CD4-positive, alpha-beta T cell (primary cell): ENCODE data around the gene RPS15. TPM values are rescaled to one million over a fixed set of nuclear protein-coding genes. Genes with fewer than 3 reads are reported as not detected.
A peak's percentile ranks its signal among the peaks of the same experiment; 100 is the strongest.

ENCODE experiments used
- ATAC-seq: fragments of 200-7000 bp; cut with Tn5 transposase; one replicate; pipeline ENCODE4 v1.10.0; 2022; ENCODE audit warnings: mild to moderate bottlenecking; ENCODE audit not compliant: poor library complexity
- CTCF ChIA-PET: fragments of 350-600 bp; sonication (Branson Sonifier 250); formaldehyde crosslinking; loops from one replicate; lab custom pipeline; 2021; ENCODE audit warnings: antibody characterized with exemption, inconsistent platforms; lab: Charles Lee
- POLR2A ChIA-PET: fragments of 350-600 bp; sonication (Branson Sonifier 250); formaldehyde crosslinking; loops from one replicate; lab custom pipeline; 2021; ENCODE audit warnings: antibody characterized with exemption, inconsistent platforms; lab: Charles Lee
- DNase-seq, 14 experiments: peaks; one replicate each; pipeline ENCODE4 v3.0.0-alpha.2; 2013 to 2020; ENCODE audit warnings: mixed read lengths in 2 of 14
- H3K27ac ChIP-seq, 2 donors: one replicate each; pipeline versions ENCODE4 v1.5.1 to v1.7.0; 2013; ENCODE audit warnings: low read length in 2 of 2, low read depth in 1 of 2, mild to moderate bottlenecking in 1 of 2
- H3K27me3 ChIP-seq, 2 experiments: 1 replicate in 1 of 2; 2 replicates in 1 of 2; pipeline versions ENCODE4 v1.6.1 to v1.7.0; 2013; ENCODE audit warnings: low read length in 2 of 2, control low read depth in 1 of 2, mild to moderate bottlenecking in 1 of 2, moderate library complexity in 1 of 2; ENCODE audit not compliant: insufficient read depth in 2 of 2, control insufficient read depth in 1 of 2
- H3K36me3 ChIP-seq: one replicate; pipeline ENCODE4 v1.6.1; 2013; ENCODE audit warnings: low read length, control low read depth; ENCODE audit not compliant: insufficient read depth
- H3K4me1 ChIP-seq: one replicate; pipeline ENCODE4 v1.6.1; 2013; ENCODE audit warnings: low read length, control low read depth; ENCODE audit not compliant: insufficient read depth
- H3K4me3 ChIP-seq: one replicate; pipeline ENCODE4 v1.5.1; 2013; ENCODE audit warnings: mild to moderate bottlenecking, low read length, moderate library complexity
- H3K9me3 ChIP-seq, 2 experiments: 1 replicate in 1 of 2; 2 replicates in 1 of 2; pipeline versions ENCODE4 v1.6.1 to v1.7.0; 2013; ENCODE audit warnings: low read length in 2 of 2, mild to moderate bottlenecking in 2 of 2, control low read depth in 1 of 2, moderate library complexity in 1 of 2; ENCODE audit not compliant: control insufficient read depth in 1 of 2, insufficient read depth in 1 of 2
- H3K27ac Mint-ChIP-seq: one replicate; pipeline ENCODE4 v1.8.0; 2020; ENCODE audit warnings: mixed read lengths
- H3K27me3 Mint-ChIP-seq: one replicate; pipeline ENCODE4 v1.8.0; 2021; ENCODE audit warnings: mixed read lengths
- H3K36me3 Mint-ChIP-seq: one replicate; pipeline ENCODE4 v1.8.0; 2021; ENCODE audit warnings: low read depth, mixed read lengths
- H3K4me1 Mint-ChIP-seq: one replicate; pipeline ENCODE4 v1.8.0; 2021; ENCODE audit warnings: low read depth, mixed read lengths
- H3K4me3 Mint-ChIP-seq: one replicate; pipeline ENCODE4 v1.8.0; 2020; ENCODE audit warnings: mild to moderate bottlenecking, mixed read lengths
- H3K9me3 Mint-ChIP-seq: one replicate; pipeline ENCODE4 v1.8.0; 2020; ENCODE audit warnings: mixed read lengths
- CTCF ChIP-seq: fragments of 200-600 bp; IDR thresholded peaks from one replicate; pipeline ENCODE4 v1.8.0; 2022; ENCODE audit warnings: antibody characterized with exemption, mild to moderate bottlenecking
- intact Hi-C, 2 experiments: fragments of 100-400 bp; cut with DNase I in 1 of 2; cut with micrococcal nuclease in 1 of 2; formaldehyde crosslinking; loops; one replicate each; pipeline versions ENCODE4 v1.15.1 to v1.9.0; 2023 to 2025; cut with DNase I, micrococcal nuclease
- total RNA-seq, 174 experiments: library from RNA in 2 of 174; stranded (reverse) in 2 of 174; gene quantifications; one replicate each; pipeline ENCODE4 v1.2.3 and lab custom pipeline; 2021 to 2026

The RPS15 gene
- total RNA-seq, 2 experiments from 2014 or later, result 2,193 to 2,200 TPM

DNA sequence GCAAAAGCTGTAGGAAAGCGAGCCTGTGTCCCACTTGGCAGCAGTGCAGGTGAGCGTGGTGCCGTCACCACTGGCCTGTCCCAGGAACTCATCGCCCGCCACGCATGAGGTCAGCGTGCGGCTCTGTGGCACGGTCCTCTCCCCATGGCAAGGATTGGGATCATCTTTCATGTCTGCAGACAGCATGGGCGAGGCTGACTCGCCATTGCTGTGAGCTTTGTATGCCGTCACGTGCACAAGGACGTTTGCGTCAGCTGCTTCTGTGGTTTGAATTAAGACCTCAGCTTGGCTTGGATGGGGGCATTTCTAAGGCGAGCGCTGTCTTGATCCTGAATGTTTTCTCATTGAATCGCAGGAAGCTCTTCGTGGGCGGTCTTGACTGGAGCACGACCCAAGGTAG, 21.1 kb upstream of the RPS15 start:
- ATAC-seq (no peak), DNase-seq (no peak)
- Histone ChIP-seq H3K27ac (no peak overlapping the region), H3K4me1 (peaks cover 56% of the 10 kb centered on the region), H3K27me3 (no peaks in the 10 kb centered on the region), H3K4me3 (no peak overlapping the region), H3K36me3 (peaks cover 72% of the 10 kb centered on the region), H3K9me3 (no peaks in the 10 kb centered on the region)
- Mint-ChIP-seq H3K27ac (peak overlapping the region; percentile 42), H3K27me3 (no peaks in the 10 kb centered on the region), H3K9me3 (no peaks in the 10 kb centered on the region), H3K4me1 (peaks cover 38% of the 10 kb centered on the region), H3K4me3 (no peak overlapping the region), H3K36me3 (peaks cover 64% of the 10 kb centered on the region)
- ChIA-PET CTCF (no interaction called here), POLR2A (no interaction called here)
- TF ChIP-seq CTCF, result no peak
- intact Hi-C loops, result no loop called here

- intact Hi-C loops, result no loop called here
- TF ChIP-seq CTCF, result no peak
- Histone ChIP-seq H3K27me3 (no peaks in the 10 kb centered on the region), H3K4me1 (peaks cover 49% of the 10 kb centered on the region), H3K9me3 (no peaks in the 10 kb centered on the region), H3K27ac (no peak overlapping the region), H3K36me3 (peaks cover 72% of the 10 kb centered on the region), H3K4me3 (no peak overlapping the region)
- H3K27me3 Mint-ChIP-seq, result no peaks in the 10 kb centered on the region
- H3K36me3 Mint-ChIP-seq, result peaks cover 70% of the 10 kb centered on the region
- CTCF ChIA-PET, result no interaction called here
- POLR2A ChIA-PET, result interaction anchor here (1.0 kb wide), 1 partner anchor 8 kb away, joined by 3 read pairs; no protein-coding TSS in a partner anchor
- peak overlapping the region; percentile 42 for H3K27ac Mint-ChIP-seq
- H3K4me3 Mint-ChIP-seq, result peak overlapping the region; percentile 34
- H3K9me3 Mint-ChIP-seq, result no peaks in the 10 kb centered on the region
- peaks cover 33% of the 10 kb centered on the region for H3K4me1 Mint-ChIP-seq
- DNase-seq (no peak), ATAC-seq (no peak)
Observed at GRCh38 chr19:1417681-1418495, 20.3 kb upstream of the RPS15 start.

DNA sequence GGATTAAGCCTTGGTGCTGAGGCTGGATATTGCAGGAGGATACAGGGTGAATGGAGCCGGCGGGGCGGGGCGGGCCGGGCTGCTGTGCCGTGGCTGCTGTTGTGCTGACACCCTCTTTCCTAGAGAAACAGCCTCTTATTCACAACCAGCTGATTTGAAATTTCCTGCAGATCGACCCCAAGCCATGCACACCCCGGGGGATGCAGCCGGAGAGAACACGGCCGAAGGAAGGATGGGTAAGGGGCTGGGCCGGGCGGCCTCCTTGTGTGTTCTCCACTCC, 19.8 kb upstream of the RPS15 start:
- H3K36me3 Mint-ChIP-seq, result peaks cover 72% of the 10 kb centered on the region
- intact Hi-C loops, result no loop called here
- peaks cover 43% of the 10 kb centered on the region for H3K4me1 ChIP-seq
- H3K9me3 Mint-ChIP-seq, result no peaks in the 10 kb centered on the region
- DNase-seq, result no peak
- no peak overlapping the region for H3K27ac ChIP-seq
- peaks cover 31% of the 10 kb centered on the region for H3K4me1 Mint-ChIP-seq
- no peaks in the 10 kb centered on the region for H3K27me3 ChIP-seq
- POLR2A ChIA-PET, result interaction anchor here (1.0 kb wide), 1 partner anchor 9 kb away, joined by 3 read pairs; no protein-coding TSS in a partner anchor
- no peaks in the 10 kb centered on the region for H3K9me3 ChIP-seq
- peaks cover 73% of the 10 kb centered on the region for H3K36me3 ChIP-seq
- no peaks in the 10 kb centered on the region for H3K27me3 Mint-ChIP-seq
- ATAC-seq, result no peak
- CTCF ChIA-PET, result no interaction called here
- H3K4me3 Mint-ChIP-seq, result no peak overlapping the region
- TF ChIP-seq CTCF, result no peak
- H3K27ac Mint-ChIP-seq, result no peak overlapping the region
- H3K4me3 ChIP-seq, result no peak overlapping the region
